ENCODE data around the gene ACER2. TPM values are rescaled to one million over a fixed set of nuclear protein-coding genes. Genes with fewer than 3 reads are reported as not detected.
"Not testable (repeated sequence)": the region's sequence is repeated elsewhere in the genome, so short reads cannot be mapped to it uniquely, and the experiment has no call there.

ACER2 gene
- polyA plus RNA-seq, 1 experiment: 1.4 TPM

DNA sequence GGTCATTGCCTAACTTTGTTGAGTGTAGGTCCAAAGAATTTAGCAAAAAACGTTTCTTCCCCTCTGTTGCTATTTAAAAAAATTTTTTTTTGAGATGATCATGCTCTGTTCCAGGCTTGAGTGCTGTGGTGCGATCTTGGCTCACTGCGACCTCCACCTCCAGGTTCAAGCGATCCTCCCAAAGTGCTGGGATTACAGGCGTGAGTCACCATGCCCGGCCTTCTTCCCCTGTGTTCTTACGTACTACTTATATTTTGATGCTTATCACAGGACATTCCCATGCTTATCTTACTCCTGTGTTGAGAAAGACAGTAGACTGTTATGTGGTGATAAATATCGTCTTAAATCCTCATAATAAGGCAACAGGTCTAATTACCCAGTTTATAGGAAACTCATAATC lies 2.5 kb downstream of the ACER2 start:
- TF ChIP-seq, protein P1, sequence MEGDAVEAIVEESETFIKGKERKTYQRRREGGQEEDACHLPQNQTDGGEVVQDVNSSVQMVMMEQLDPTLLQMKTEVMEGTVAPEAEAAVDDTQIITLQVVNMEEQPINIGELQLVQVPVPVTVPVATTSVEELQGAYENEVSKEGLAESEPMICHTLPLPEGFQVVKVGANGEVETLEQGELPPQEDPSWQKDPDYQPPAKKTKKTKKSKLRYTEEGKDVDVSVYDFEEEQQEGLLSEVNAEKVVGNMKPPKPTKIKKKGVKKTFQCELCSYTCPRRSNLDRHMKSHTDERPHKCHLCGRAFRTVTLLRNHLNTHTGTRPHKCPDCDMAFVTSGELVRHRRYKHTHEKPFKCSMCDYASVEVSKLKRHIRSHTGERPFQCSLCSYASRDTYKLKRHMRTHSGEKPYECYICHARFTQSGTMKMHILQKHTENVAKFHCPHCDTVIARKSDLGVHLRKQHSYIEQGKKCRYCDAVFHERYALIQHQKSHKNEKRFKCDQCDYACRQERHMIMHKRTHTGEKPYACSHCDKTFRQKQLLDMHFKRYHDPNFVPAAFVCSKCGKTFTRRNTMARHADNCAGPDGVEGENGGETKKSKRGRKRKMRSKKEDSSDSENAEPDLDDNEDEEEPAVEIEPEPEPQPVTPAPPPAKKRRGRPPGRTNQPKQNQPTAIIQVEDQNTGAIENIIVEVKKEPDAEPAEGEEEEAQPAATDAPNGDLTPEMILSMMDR (IDR thresholded peaks at IDR 0.05; ENCODE audit: insufficient read depth, low read depth, low read length): no peak
- no peaks in the 10 kb centered on the region for H3K36me3 ChIP-seq (ENCODE audit: control insufficient read depth, insufficient read depth, low read length)
- no peaks in the 10 kb centered on the region for H3K27me3 ChIP-seq (ENCODE audit: control insufficient read depth, insufficient read depth, low read length)
- CTCF ChIA-PET: interaction anchor here (1.2 kb wide), 1 partner anchor 362 kb away, joined by 3 read pairs; the partner anchor contains the start of gene RRAGA
- DNase-seq (ENCODE audit: low read depth): peak; percentile 27
- POLR2A ChIA-PET: no interaction called here
- no peak overlapping the region for H3K4me3 ChIP-seq (ENCODE audit: low read depth, low read length)

DNA sequence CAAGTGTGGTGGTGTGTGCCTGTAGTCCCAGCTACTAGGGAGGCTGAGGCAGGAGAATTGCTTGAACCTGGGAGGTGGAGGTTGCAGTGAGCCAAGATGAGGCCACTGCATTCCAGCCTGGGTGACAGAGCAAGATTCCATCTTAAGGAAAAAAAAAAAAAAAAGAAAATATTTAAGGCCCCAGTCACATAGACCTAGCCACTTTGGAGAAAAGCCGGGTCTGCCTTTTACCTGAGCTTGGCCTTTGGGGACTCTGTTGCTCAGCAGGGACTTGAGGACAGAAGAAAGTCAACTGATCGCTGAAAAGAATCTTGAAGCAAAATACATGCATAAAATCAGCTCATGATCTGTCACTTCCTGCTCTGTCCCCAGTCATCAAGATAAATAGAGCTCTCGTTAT lies 4.6 kb downstream of the ACER2 start:
- DNase-seq (ENCODE audit: low read depth); CTCF ChIA-PET; H3K36me3 ChIP-seq (ENCODE audit: control insufficient read depth, insufficient read depth, low read length); POLR2A ChIA-PET; H3K4me3 ChIP-seq (ENCODE audit: low read depth, low read length); H3K27me3 ChIP-seq (ENCODE audit: control insufficient read depth, insufficient read depth, low read length): not testable (repeated sequence)

DNA sequence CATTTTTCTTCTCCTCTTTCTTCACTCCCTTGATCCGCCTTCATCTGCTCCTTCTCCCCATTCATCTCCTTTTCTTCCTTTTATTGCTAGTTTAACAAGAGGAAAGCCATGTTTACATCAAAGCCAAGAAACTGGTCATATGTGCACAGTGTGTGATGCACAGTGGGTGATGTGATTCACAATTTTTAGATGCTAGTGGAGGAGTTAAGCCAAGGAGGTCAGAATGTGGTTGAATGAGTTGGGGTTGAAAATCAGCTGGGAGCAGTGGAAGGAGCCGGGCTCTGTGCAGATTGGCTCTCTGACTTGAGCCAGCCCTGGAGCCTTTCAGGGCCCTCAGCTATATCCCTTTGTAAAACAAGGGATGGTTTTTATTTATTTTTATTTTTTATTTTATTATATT lies 7.3 kb downstream of the ACER2 start:
- ChIA-PET CTCF (no interaction called here), POLR2A (no interaction called here)
- TF ChIP-seq, protein P1 (IDR thresholded peaks at IDR 0.05; ENCODE audit: insufficient read depth, low read depth, low read length): no peak
- no peak overlapping the region for H3K4me3 ChIP-seq (ENCODE audit: low read depth, low read length)
- no peaks in the 10 kb centered on the region for H3K27me3 ChIP-seq (ENCODE audit: control insufficient read depth, insufficient read depth, low read length)
- H3K36me3 ChIP-seq (ENCODE audit: control insufficient read depth, insufficient read depth, low read length): no peaks in the 10 kb centered on the region
- no peak for DNase-seq (ENCODE audit: low read depth)

DNA sequence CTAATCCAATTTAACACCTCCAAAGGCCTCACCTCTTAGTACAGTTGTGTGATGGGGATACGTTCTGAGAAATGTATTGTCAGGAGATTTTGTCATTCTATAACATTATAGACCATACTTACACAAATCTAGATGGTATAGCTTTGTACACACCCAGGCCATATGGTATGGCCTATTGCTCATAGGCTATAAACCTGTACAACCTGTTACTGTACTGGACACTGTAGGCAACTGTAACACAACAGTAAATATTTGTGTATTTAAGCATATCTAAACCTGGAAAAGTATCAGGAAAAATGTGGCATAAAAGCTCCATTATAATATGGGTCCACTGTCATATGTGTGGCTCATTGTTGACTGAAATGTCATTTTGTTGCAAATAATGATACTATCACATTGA lies 12.1 kb downstream of the ACER2 start:
- TF ChIP-seq, protein P1 (IDR thresholded peaks at IDR 0.05; ENCODE audit: insufficient read depth, low read depth, low read length): no peak
- no peaks in the 10 kb centered on the region for H3K27me3 ChIP-seq (ENCODE audit: control insufficient read depth, insufficient read depth, low read length)

DNA sequence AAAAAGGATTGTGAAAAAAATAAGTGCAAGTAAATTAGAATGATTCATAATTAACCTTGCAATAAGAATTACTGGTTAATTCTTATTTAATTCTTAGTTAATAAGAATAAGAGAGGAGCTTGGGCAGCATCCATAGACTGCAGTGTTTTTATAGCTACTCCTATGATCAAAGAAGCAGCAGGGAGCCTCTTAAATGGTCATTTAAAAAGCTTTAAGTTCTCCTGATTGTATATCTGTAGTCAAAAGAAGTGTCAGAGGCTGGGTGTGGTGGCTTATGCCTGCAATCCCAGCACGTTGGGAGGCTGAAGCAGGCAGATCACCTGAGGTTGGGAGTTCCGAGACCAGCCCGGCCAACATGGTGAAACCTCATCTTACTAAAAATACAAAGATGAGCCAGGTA lies 14.4 kb downstream of the ACER2 start:
- Histone ChIP-seq H3K27me3 (ENCODE audit: control insufficient read depth, insufficient read depth, low read length) (no peaks in the 10 kb centered on the region), H3K36me3 (ENCODE audit: control insufficient read depth, insufficient read depth, low read length) (no peaks in the 10 kb centered on the region), H3K4me3 (ENCODE audit: low read depth, low read length) (no peak overlapping the region)
- CTCF ChIA-PET: interaction anchor here (1.8 kb wide), 1 partner anchor 36 kb away, joined by 6 read pairs; no protein-coding TSS in a partner anchor
- DNase-seq (ENCODE audit: low read depth): no peak
- TF ChIP-seq, protein P1 (IDR thresholded peaks at IDR 0.05; ENCODE audit: insufficient read depth, low read depth, low read length): no peak
- POLR2A ChIA-PET: no interaction called here

More for the DNA sequence above, 12.1 kb downstream of the ACER2 start:
- Histone ChIP-seq H3K4me3 (ENCODE audit: low read depth, low read length) (no peak overlapping the region), H3K36me3 (ENCODE audit: control insufficient read depth, insufficient read depth, low read length) (no peaks in the 10 kb centered on the region)
- ChIA-PET CTCF (interaction anchor here (1.3 to 1.5 kb wide), 2 partner anchors 34 to 44 kb away, joined by 3 to 4 read pairs; no protein-coding TSS in a partner anchor), POLR2A (interaction anchor here (0.6 kb wide), 1 partner anchor 71 kb away, joined by 3 read pairs; no protein-coding TSS in a partner anchor)
- no peak for DNase-seq (ENCODE audit: low read depth)

DNA sequence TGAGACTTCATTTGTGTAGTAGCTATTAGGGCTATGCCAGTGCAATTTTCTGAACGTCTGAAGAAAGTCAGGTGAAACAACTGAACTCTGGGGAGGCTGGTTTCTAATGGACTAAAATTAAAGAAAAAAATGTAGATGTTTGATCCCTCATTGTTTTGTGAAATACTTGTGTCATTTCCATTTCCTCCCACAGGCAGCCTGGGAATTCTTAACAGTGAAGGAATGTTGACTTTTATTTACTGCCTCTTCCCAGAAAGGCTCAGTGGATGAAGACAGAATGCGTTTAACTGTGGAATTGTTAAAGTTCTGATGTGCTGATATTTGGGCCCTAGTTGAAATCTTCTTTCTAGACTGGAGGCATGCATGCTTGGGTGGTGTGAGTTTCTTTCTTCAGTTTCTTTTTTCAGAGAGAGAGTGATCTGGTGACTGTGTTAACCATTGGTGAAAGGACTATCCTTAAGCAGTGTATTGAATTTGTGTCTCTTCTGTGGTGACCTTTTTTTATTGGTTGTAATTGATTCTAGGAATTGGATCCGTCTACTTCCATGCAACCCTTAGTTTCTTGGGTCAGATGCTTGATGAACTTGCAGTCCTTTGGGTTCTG lies 15.5 kb downstream of the ACER2 start:
- Histone ChIP-seq H3K4me3 (ENCODE audit: low read depth, low read length) (no peak overlapping the region), H3K36me3 (ENCODE audit: control insufficient read depth, insufficient read depth, low read length) (no peaks in the 10 kb centered on the region), H3K27me3 (ENCODE audit: control insufficient read depth, insufficient read depth, low read length) (no peaks in the 10 kb centered on the region)
- ChIA-PET POLR2A (no interaction called here), CTCF (interaction anchor here (1.1 to 1.7 kb wide), 2 partner anchors 20 to 40 kb away, joined by 4 to 5 read pairs; no protein-coding TSS in a partner anchor)
- DNase-seq (ENCODE audit: low read depth): no peak
- TF ChIP-seq, protein P1 (IDR thresholded peaks at IDR 0.05; ENCODE audit: insufficient read depth, low read depth, low read length): no peak
